CD4-positive, alpha-beta memory T cell (primary cell): ENCODE results near the gene COL13A1. TPM values are rescaled to one million over a fixed set of nuclear protein-coding genes. Genes with fewer than 3 reads are reported as not detected.

ENCODE experiments used
- CTCF ChIA-PET: fragments of 350-600 bp; sonication (Branson Sonifier 250); formaldehyde crosslinking; loops from one replicate; lab custom pipeline; 2021; ENCODE audit warnings: inconsistent platforms; ENCODE audit not compliant: partially characterized antibody; lab: Charles Lee
- POLR2A ChIA-PET: fragments of 350-600 bp; sonication (Branson Sonifier 250); formaldehyde crosslinking; loops from one replicate; lab custom pipeline; 2021; ENCODE audit not compliant: partially characterized antibody; lab: Charles Lee
- DNase-seq, 5 donors: peaks; one replicate each; pipeline versions ENCODE4 v3.0.0 to v3.0.0-alpha.2; 2020 to 2022; ENCODE audit warnings: mixed read lengths in 1 of 5
- H3K27ac ChIP-seq: one replicate; pipeline ENCODE4 v1.7.0; 2013; ENCODE audit warnings: low read depth, low read length
- H3K27me3 ChIP-seq: 2 replicates; pipeline ENCODE4 v1.7.0; 2013; ENCODE audit warnings: mild to moderate bottlenecking, low read length, moderate library complexity; ENCODE audit not compliant: insufficient read depth
- H3K36me3 ChIP-seq: 2 replicates; pipeline ENCODE4 v1.7.0; 2013; ENCODE audit warnings: mild to moderate bottlenecking, low read length, moderate library complexity; ENCODE audit not compliant: insufficient read depth
- H3K4me1 ChIP-seq: 2 replicates; pipeline ENCODE4 v1.7.0; 2013; ENCODE audit warnings: mild to moderate bottlenecking, low read length, moderate library complexity; ENCODE audit not compliant: insufficient read depth
- H3K4me3 ChIP-seq, 2 donors: one replicate each; pipeline ENCODE4 v1.7.0; 2013; ENCODE audit warnings: low read length in 2 of 2, mild to moderate bottlenecking in 1 of 2
- H3K9me3 ChIP-seq, 2 donors: one replicate each; pipeline ENCODE4 v1.7.0; 2013; ENCODE audit warnings: low read length in 2 of 2, control low read depth in 1 of 2; ENCODE audit not compliant: control insufficient read depth in 1 of 2
- H3K27ac Mint-ChIP-seq, 7 donors: one replicate each; pipeline ENCODE4 v1.8.0; 2020 to 2021; ENCODE audit warnings: mixed read lengths in 7 of 7, mild to moderate bottlenecking in 6 of 7, inconsistent platforms in 3 of 7, moderate library complexity in 3 of 7
- H3K27me3 Mint-ChIP-seq, 2 donors: one replicate each; pipeline ENCODE4 v1.8.0; 2020 to 2021; ENCODE audit warnings: mixed read lengths in 2 of 2
- H3K36me3 Mint-ChIP-seq, 2 donors: one replicate each; pipeline ENCODE4 v1.8.0; 2020 to 2021; ENCODE audit warnings: mixed read lengths in 2 of 2, inconsistent platforms in 1 of 2, mild to moderate bottlenecking in 1 of 2
- H3K4me1 Mint-ChIP-seq, 4 donors: one replicate each; pipeline ENCODE4 v1.8.0; 2020 to 2021; ENCODE audit warnings: mixed read lengths in 4 of 4, mild to moderate bottlenecking in 1 of 4
- H3K4me3 Mint-ChIP-seq, 8 donors: one replicate each; pipeline ENCODE4 v1.8.0; 2020 to 2021; ENCODE audit warnings: mixed read lengths in 8 of 8, mild to moderate bottlenecking in 7 of 8, moderate library complexity in 6 of 8, inconsistent platforms in 3 of 8
- H3K9me3 Mint-ChIP-seq, 8 donors: one replicate each; pipeline ENCODE4 v1.8.0; 2020 to 2021; ENCODE audit warnings: mixed read lengths in 8 of 8, mild to moderate bottlenecking in 5 of 8, inconsistent platforms in 3 of 8, moderate library complexity in 1 of 8
- intact Hi-C: fragments of 100-400 bp; cut with micrococcal nuclease; formaldehyde crosslinking; loops from one replicate; pipeline ENCODE4 v1.15.1; 2023
- polyA plus RNA-seq, 2 donors: library from polyadenylated mRNA; unstranded; fragments of 300-500 nt; fragmentation: Illumina TruSeq; gene quantifications; one replicate each; pipeline ENCODE4 v1.2.3, GENCODE V29; 2021
- total RNA-seq, 2 experiments: library from RNA; stranded (reverse); gene quantifications; one replicate each; pipeline ENCODE4 v1.2.3, GENCODE V29; 2021

COL13A1 gene
- total and polyA plus RNA-seq, 4 experiments from 2014 or later: not detected

DNA sequence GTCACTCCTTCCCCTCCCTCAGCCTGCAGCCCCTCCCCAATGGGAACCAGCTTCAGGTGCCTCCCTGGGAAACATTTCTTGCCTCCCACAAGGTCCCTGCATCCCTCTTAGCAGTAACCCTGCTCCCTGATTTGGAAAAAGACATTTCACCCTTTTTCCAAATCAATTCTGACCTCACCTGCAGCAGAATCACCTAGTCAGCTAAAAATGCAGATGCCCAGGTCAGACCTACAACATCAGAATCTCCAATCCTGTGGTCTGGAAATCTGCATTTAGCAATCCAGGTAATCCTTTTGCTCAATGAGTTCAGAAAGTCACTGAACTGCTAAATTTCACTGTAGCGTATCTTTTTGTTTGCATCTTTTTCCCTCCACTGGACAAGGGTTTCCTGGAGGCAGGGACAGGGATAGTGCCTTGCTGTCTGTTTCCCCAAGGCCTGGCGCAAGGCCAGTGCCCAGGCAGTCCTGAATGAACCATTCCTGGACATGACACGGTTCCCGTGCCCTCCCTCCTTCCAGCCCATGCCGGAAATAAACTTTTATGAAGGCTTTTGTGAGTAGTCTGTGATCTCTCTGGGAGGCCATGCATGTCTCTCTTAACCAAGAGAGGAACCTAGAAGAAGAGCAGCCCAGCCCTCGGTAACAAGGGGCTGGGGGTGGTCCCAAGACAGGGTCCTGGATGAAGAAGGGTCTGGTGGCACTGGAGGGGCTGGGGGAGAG lies 44.0 kb downstream of the COL13A1 start:
- Mint-ChIP-seq H3K4me1 (no peaks in the 10 kb centered on the region), H3K36me3 (no peaks in the 10 kb centered on the region), H3K9me3 (no peaks in the 10 kb centered on the region), H3K27me3 (peaks cover 19 to 27% of the 10 kb centered on the region in 2 donors), H3K27ac (no peak overlapping the region), H3K4me3 (no peak overlapping the region)
- H3K27me3 ChIP-seq: no peaks in the 10 kb centered on the region
- no peak overlapping the region for H3K4me3 ChIP-seq
- ChIA-PET CTCF (no interaction called here), POLR2A (no interaction called here)
- H3K4me1 ChIP-seq: no peaks in the 10 kb centered on the region
- H3K27ac ChIP-seq: no peak overlapping the region
- H3K9me3 ChIP-seq: no peaks in the 10 kb centered on the region
- H3K36me3 ChIP-seq: no peaks in the 10 kb centered on the region
- DNase-seq: no peak
- intact Hi-C loops: no loop called here

DNA sequence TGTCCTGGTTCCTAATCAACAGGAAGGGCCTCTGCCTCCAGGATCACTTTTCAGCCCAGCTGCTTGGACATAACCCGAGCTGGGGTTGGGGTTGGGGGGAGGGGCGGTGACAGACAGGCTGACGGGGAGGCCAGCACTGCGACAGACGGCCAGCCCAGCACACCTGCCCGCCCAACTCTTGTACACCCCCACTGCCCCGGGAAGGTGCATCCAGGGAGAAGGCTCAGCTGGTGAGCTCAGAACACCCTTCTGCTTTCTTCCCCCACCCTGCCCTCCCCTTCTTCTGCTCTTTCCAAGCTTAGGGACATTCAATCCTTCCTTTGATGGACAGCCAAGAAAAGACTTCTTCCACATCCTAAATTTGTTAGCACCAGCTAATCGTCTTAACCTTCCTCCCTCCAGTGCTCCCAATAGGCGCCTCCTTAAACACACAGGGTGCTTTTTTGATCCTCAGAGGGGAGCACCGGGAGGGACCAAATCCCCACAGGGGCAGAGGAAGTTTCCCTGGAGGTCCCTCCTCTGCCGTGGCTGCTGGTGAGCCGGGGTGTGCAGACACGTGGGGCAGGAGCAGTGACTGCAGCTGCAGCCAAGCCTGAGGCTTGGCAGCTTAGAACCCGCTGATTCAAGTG lies 44.7 kb downstream of the COL13A1 start:
- no peak overlapping the region for H3K27ac ChIP-seq
- no peaks in the 10 kb centered on the region for H3K27me3 ChIP-seq
- H3K9me3 Mint-ChIP-seq: no peaks in the 10 kb centered on the region
- no peaks in the 10 kb centered on the region for H3K4me1 Mint-ChIP-seq
- H3K4me3 Mint-ChIP-seq: no peak overlapping the region
- intact Hi-C loops: no loop called here
- H3K36me3 Mint-ChIP-seq: no peaks in the 10 kb centered on the region
- H3K9me3 ChIP-seq: no peaks in the 10 kb centered on the region
- H3K4me3 ChIP-seq: no peak overlapping the region
- H3K4me1 ChIP-seq: no peaks in the 10 kb centered on the region
- H3K36me3 ChIP-seq: no peaks in the 10 kb centered on the region
- H3K27ac Mint-ChIP-seq: no peak overlapping the region
- ChIA-PET CTCF (no interaction called here), POLR2A (no interaction called here)
- DNase-seq: no peak
- peaks cover 19 to 27% of the 10 kb centered on the region in 2 donors for H3K27me3 Mint-ChIP-seq

DNA sequence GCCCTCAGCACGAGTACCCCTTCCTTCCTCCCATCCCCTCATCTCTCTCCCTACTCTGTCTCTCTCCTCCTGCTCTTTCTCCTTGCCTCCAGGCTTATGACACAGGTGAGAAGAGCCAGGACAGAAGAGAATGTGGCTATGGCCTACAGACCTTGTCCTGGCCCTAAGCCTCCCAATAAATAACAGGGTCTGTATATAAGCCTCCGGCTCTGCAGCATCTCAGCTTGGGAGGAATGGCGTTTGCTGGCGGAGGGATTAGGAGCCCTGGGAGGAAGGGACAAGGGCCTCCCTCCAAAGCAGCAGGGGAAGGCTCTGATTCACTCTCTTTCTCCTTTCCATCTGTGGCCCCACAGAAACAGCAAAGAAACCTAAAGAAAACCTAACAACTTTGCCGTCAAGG lies 45.8 kb downstream of the COL13A1 start:
- intact Hi-C loops: no loop called here
- H3K9me3 ChIP-seq: no peaks in the 10 kb centered on the region
- POLR2A ChIA-PET: no interaction called here

DNA sequence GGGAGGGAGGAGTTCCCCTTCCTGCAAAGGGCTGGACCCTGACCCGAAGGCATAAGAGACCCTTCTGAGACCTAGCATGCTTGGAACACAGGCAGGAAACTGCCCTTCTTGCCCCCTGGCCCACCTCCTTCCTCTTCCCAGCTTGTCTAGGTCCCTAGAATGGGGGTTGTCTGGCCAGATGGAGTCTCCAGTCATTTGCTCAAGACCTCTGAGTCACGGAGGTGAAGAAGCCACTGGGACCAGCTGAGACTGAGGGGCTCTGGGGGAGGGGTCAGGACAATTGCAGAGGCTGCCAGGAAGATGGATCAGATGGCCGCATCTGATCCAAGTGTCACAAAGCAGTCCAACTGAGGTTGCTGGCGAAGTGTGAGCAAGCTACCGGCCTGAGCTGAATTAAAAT lies 46.2 kb downstream of the COL13A1 start:
- Histone ChIP-seq H3K36me3 (no peaks in the 10 kb centered on the region), H3K4me3 (no peak overlapping the region), H3K4me1 (no peaks in the 10 kb centered on the region), H3K9me3 (no peaks in the 10 kb centered on the region), H3K27me3 (no peaks in the 10 kb centered on the region), H3K27ac (no peak overlapping the region)
- DNase-seq: no peak
- intact Hi-C loops: no loop called here
- Mint-ChIP-seq H3K36me3 (no peaks in the 10 kb centered on the region), H3K9me3 (no peaks in the 10 kb centered on the region), H3K4me3 (no peak overlapping the region), H3K4me1 (no peaks in the 10 kb centered on the region), H3K27ac (no peak overlapping the region), H3K27me3 (peaks cover 20 to 30% of the 10 kb centered on the region in 2 donors)
- POLR2A ChIA-PET: no interaction called here
- CTCF ChIA-PET: no interaction called here

More for the DNA sequence above, 45.8 kb downstream of the COL13A1 start:
- DNase-seq: no peak
- Histone ChIP-seq H3K4me3 (no peak overlapping the region), H3K36me3 (no peaks in the 10 kb centered on the region), H3K27ac (no peak overlapping the region), H3K27me3 (no peaks in the 10 kb centered on the region), H3K4me1 (no peaks in the 10 kb centered on the region)
- H3K4me3 Mint-ChIP-seq: no peak overlapping the region
- H3K4me1 Mint-ChIP-seq: no peaks in the 10 kb centered on the region
- CTCF ChIA-PET: no interaction called here
- H3K9me3 Mint-ChIP-seq: no peaks in the 10 kb centered on the region
- H3K27ac Mint-ChIP-seq: no peak overlapping the region
- peaks cover 20 to 30% of the 10 kb centered on the region in 2 donors for H3K27me3 Mint-ChIP-seq
- no peaks in the 10 kb centered on the region for H3K36me3 Mint-ChIP-seq

DNA sequence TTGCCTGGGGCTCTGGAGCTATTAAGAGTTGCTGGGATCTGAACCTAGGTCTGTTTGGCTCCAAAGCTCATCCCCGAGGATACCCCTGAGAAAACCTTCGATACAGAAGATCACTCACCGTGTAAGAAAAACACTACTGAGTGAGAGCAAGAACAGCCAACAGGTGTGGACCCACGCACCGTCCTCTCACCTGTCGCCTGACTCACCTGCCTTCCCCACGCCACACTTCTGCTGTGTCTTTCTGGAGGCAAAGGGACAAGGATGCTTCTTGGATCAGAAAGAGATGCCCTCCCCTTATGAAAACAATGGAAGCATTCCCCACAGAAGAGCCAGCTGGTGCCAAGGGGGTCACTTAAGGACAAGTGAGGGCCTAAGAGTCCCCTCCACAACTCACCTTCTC lies 46.7 kb downstream of the COL13A1 start:
- ChIA-PET POLR2A (no interaction called here), CTCF (no interaction called here)
- H3K4me3 ChIP-seq: no peak overlapping the region
- no peak for DNase-seq
- no peak overlapping the region for H3K27ac ChIP-seq
- peaks cover 20 to 33% of the 10 kb centered on the region in 2 donors for H3K27me3 Mint-ChIP-seq
- H3K4me1 Mint-ChIP-seq: no peaks in the 10 kb centered on the region
- H3K27ac Mint-ChIP-seq: no peak overlapping the region
- H3K36me3 ChIP-seq: no peaks in the 10 kb centered on the region
- H3K4me3 Mint-ChIP-seq: no peak overlapping the region
- H3K9me3 ChIP-seq: no peaks in the 10 kb centered on the region
- no peaks in the 10 kb centered on the region for H3K27me3 ChIP-seq
- no peaks in the 10 kb centered on the region for H3K4me1 ChIP-seq
- no peaks in the 10 kb centered on the region for H3K9me3 Mint-ChIP-seq
- intact Hi-C loops: no loop called here
- no peaks in the 10 kb centered on the region for H3K36me3 Mint-ChIP-seq

DNA sequence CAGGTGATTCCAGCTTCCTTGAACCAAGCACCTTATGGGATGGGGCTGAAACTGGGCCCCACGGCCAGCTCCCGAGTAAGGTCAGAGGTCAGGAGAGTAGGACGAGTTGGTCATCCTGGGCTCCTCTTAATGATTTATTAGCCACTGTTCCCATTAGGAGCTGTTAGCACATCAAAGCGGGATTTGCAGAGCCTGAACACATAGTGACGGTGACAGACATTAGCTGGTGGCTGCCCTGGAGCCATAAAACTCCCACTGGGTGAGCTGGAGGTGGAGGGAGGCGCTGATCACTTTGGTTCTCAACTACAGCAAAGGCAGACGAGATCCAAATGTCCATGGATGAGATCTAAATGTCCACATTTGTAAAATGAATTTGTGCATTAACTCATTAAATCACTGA lies 48.1 kb downstream of the COL13A1 start:
- no peak overlapping the region for H3K27ac ChIP-seq
- Mint-ChIP-seq H3K9me3 (no peaks in the 10 kb centered on the region), H3K4me1 (no peaks in the 10 kb centered on the region), H3K4me3 (no peak overlapping the region), H3K27me3 (peaks cover 17 to 33% of the 10 kb centered on the region in 2 donors), H3K36me3 (no peaks in the 10 kb centered on the region), H3K27ac (no peak overlapping the region)
- no peaks in the 10 kb centered on the region for H3K9me3 ChIP-seq
- H3K36me3 ChIP-seq: no peaks in the 10 kb centered on the region
- no peak overlapping the region for H3K4me3 ChIP-seq
- no peaks in the 10 kb centered on the region for H3K4me1 ChIP-seq
- intact Hi-C loops: no loop called here
- ChIA-PET CTCF (no interaction called here), POLR2A (no interaction called here)
- no peaks in the 10 kb centered on the region for H3K27me3 ChIP-seq
- no peak for DNase-seq

DNA sequence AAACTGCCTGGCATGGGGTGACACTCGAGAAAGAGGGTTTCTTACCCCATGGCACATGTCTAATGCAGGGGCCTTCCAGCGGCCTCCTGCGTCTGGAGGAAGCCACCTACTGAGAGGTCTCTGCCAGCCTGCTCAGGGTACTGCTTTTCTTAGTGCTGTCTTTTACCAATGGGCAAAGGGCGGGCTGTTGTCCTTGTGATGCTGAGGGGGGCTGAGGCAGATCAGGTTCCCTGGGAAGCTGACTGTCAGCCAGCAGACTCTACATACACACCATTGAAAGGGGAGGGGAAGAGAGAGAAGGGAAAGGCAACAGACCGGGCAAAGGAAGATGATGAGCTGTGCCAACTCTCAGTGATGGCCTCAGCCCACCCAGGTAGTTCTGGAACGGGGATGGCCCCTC lies 48.7 kb downstream of the COL13A1 start:
- Histone ChIP-seq H3K36me3 (no peaks in the 10 kb centered on the region), H3K4me1 (no peaks in the 10 kb centered on the region), H3K4me3 (no peak overlapping the region), H3K9me3 (no peaks in the 10 kb centered on the region), H3K27me3 (no peaks in the 10 kb centered on the region), H3K27ac (no peak overlapping the region)
- intact Hi-C loops: no loop called here
- H3K27me3 Mint-ChIP-seq: peaks cover 17 to 31% of the 10 kb centered on the region in 2 donors
- no peak for DNase-seq
- no peaks in the 10 kb centered on the region for H3K36me3 Mint-ChIP-seq
- ChIA-PET CTCF (no interaction called here), POLR2A (no interaction called here)
- no peak overlapping the region for H3K4me3 Mint-ChIP-seq
- no peaks in the 10 kb centered on the region for H3K9me3 Mint-ChIP-seq
- H3K4me1 Mint-ChIP-seq: no peaks in the 10 kb centered on the region
- no peak overlapping the region for H3K27ac Mint-ChIP-seq
